Epithelial cell of proximal tubule (primary cell): ENCODE data around the gene ITGA2B. TPM values are rescaled to one million over a fixed set of nuclear protein-coding genes. Genes with fewer than 3 reads are reported as not detected.
"Not testable (repeated sequence)": the region's sequence is repeated elsewhere in the genome, so short reads cannot be mapped to it uniquely, and the experiment has no call there.

Experiments
- DNase-seq: peaks from one replicate; pipeline ENCODE4 v3.0.0-alpha.2; 2011; ENCODE audit warnings: low read depth
- H3K4me3 ChIP-seq: 2 replicates; pipeline ENCODE4 v1.5.1; 2011; ENCODE audit warnings: low read depth, mild to moderate bottlenecking, low read length
- CTCF ChIP-seq: conservative IDR thresholded peaks from 2 replicates; pipeline ENCODE4 v1.5.1; 2012; ENCODE audit warnings: low read depth, mild to moderate bottlenecking, low read length
- total RNA-seq: library from RNA; depleted of rRNA; stranded (reverse); fragments of >200 nt; gene quantifications from 2 replicates; pipeline ENCODE4 v1.2.3, GENCODE V29; 2015

Gene ITGA2B
- total RNA-seq, 1 donor from 2014 or later: 0.81 TPM

DNA sequence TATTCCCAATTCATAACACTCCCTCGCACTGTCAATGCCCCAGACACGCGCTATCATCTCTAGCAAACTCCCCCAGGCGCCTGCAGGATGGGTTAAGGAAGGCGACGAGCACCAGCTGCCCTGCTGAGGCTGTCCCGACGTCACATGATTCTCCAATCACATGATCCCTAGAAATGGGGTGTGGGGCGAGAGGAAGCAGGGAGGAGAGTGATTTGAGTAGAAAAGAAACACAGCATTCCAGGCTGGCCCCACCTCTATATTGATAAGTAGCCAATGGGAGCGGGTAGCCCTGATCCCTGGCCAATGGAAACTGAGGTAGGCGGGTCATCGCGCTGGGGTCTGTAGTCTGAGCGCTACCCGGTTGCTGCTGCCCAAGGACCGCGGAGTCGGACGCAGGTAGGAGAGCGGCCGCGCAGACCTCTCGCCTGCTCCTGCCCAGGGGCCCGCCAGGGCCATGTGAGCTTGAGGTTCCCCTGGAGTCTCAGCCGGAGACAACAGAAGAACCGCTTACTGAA is 44.5 kb downstream of the ITGA2B start, which contains the start of gene GRN:
TSS of gene GRN (plus strand) at position 364 of the 515 bp plus-strand sequence. CDS start 3,863 bp downstream, outside the sequence.
- no peak for TF ChIP-seq CTCF
- DNase-seq: peak; percentile 96

GRCh38 chr17:44343510-44344209 is 45.8 kb downstream of the ITGA2B start:
- no peak for TF ChIP-seq CTCF
- H3K4me3 ChIP-seq: no peak overlapping the region
- DNase-seq: no peak

More for the DNA sequence above, 44.5 kb downstream of the ITGA2B start, which contains the start of gene GRN:
- H3K4me3 ChIP-seq: peak within 1 kb of the TSS; percentile 100

DNA sequence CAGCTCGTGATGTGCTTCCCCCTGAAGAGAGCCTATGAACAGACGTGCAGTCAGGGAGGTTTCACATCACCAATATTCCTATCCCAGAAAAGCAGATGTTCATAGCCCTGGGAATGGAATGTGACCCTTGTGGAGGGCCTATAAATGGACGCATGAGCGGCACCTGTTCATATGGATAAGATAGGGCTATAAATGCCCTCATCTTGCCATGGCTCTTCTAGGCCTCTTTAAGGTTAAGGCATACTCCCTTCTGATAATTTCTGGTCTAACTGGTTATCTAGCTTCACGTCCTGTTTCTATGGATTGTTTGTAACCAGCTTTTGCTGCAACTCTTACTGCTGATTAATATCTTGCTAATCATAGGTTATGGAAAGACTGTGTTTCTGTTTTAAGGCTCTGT is 48.9 kb downstream of the ITGA2B start:
- DNase-seq, H3K4me3 ChIP-seq: not testable (repeated sequence)

DNA sequence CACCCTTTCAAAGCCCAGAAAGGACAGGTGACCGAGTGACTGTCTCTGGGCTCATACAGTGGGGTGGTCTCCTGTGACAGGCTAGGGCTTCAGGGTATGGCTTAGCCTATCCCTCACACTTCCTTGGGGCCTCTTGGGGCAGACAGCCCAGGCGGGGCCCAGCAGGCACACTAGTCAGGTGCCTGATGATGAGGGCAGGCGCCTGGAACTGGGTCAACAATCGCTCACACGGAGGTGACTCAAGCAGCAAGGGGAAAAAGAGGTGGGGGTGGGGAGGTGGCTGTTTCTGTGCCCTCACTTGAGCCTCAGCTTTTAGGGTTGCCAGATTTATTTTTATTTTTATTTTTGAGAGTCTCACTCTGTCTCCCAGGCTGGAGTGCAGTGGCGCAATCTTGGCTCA is 50.7 kb downstream of the ITGA2B start:
- H3K4me3 ChIP-seq: no peak overlapping the region
- TF ChIP-seq CTCF: no peak
- no peak for DNase-seq

GRCh38 chr17:44335968-44336367 is 53.5 kb downstream of the ITGA2B start:
- DNase-seq: no peak
- H3K4me3 ChIP-seq: no peak overlapping the region
- no peak for TF ChIP-seq CTCF

GRCh38 chr17:44335564-44335963 is 53.9 kb downstream of the ITGA2B start:
- no peak for DNase-seq
- H3K4me3 ChIP-seq: no peak overlapping the region
- no peak for TF ChIP-seq CTCF

DNA sequence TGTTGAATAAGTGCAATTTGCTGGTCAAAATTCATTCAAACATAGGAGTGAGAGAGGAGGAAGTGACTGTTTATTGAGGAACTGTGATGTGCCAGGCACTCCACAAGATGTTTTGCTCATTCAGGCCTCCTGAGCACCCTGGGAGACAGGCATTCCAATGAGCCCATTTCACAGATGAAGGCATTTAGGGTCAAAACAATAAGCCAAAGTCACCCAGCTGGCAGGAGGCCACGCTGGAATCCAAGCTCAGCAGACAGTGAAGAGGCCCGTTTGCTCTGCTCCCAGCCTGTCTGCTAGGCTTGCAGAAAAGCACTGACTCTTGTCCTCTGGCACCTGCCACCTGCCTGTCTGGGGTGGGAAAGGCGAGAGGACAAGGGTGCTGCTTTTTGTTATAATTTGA is 54.7 kb downstream of the ITGA2B start:
- no peak for DNase-seq
- no peak for TF ChIP-seq CTCF
- no peak overlapping the region for H3K4me3 ChIP-seq
